Measurements from ENCODE around the gene EMX2.
"Not testable (repeated sequence)": the region's sequence is repeated elsewhere in the genome, so short reads cannot be mapped to it uniquely, and the experiment has no call there.

EMX2 gene

GRCh38 chr10:117542706-117543224, at the start of gene EMX2:
Gene EMX2 (plus strand): TSS chr10:117542746. CDS start chr10:117543268, 522 bp downstream.
- in situ Hi-C loops (cut with MboI; ENCODE audit: low sequenced_read_pairs): no loop called here

- in situ Hi-C loops (cut with MboI; ENCODE audit: low sequenced_read_pairs): loop anchor here (10.0 kb wide), 1 partner anchor 749 kb away; no protein-coding TSS in a partner anchor
Observed at GRCh38 chr10:117496031-117496430, 46.5 kb upstream of the EMX2 start.

- in situ Hi-C loops (cut with MboI; ENCODE audit: low sequenced_read_pairs): loop anchor here (10.0 kb wide), 1 partner anchor 748 kb away; no protein-coding TSS in a partner anchor
Observed at GRCh38 chr10:117496616-117497028, 45.9 kb upstream of the EMX2 start.

- in situ Hi-C loops (cut with MboI; ENCODE audit: low sequenced_read_pairs): loop anchor here (10.0 kb wide), 1 partner anchor 747 kb away; no protein-coding TSS in a partner anchor
Observed at GRCh38 chr10:117497736-117498135, 44.8 kb upstream of the EMX2 start.

- in situ Hi-C loops (cut with MboI; ENCODE audit: low sequenced_read_pairs): loop anchor here (10.0 kb wide), 1 partner anchor 745 kb away; no protein-coding TSS in a partner anchor
Observed at GRCh38 chr10:117499248-117500105, 43.1 kb upstream of the EMX2 start.

GRCh38 chr10:117500456-117500855, 42.1 kb upstream of the EMX2 start:
- in situ Hi-C loops (cut with MboI; ENCODE audit: low sequenced_read_pairs): no loop called here

- in situ Hi-C loops (cut with MboI; ENCODE audit: low sequenced_read_pairs): no loop called here
Observed at GRCh38 chr10:117501460-117502035, 41.0 kb upstream of the EMX2 start.

GRCh38 chr10:117502421-117503243, 39.9 kb upstream of the EMX2 start:
- in situ Hi-C loops (cut with MboI; ENCODE audit: low sequenced_read_pairs): no loop called here

GRCh38 chr10:117503244-117504205, 39.0 kb upstream of the EMX2 start:
- in situ Hi-C loops (cut with MboI; ENCODE audit: low sequenced_read_pairs): no loop called here

GRCh38 chr10:117504562-117504961, 38.0 kb upstream of the EMX2 start:
- in situ Hi-C loops (cut with MboI; ENCODE audit: low sequenced_read_pairs): no loop called here

GRCh38 chr10:117507081-117507480, 35.5 kb upstream of the EMX2 start:
- in situ Hi-C loops (cut with MboI; ENCODE audit: low sequenced_read_pairs): not testable (repeated sequence)

GRCh38 chr10:117509573-117509972, 33.0 kb upstream of the EMX2 start:
- in situ Hi-C loops (cut with MboI; ENCODE audit: low sequenced_read_pairs): no loop called here

- in situ Hi-C loops (cut with MboI; ENCODE audit: low sequenced_read_pairs): no loop called here
Observed at GRCh38 chr10:117511601-117512390, 30.8 kb upstream of the EMX2 start.

- in situ Hi-C loops (cut with MboI; ENCODE audit: low sequenced_read_pairs): no loop called here
Observed at GRCh38 chr10:117514971-117515370, 27.6 kb upstream of the EMX2 start.

GRCh38 chr10:117516681-117517080, 25.9 kb upstream of the EMX2 start:
- in situ Hi-C loops (cut with MboI; ENCODE audit: low sequenced_read_pairs): no loop called here

GRCh38 chr10:117518246-117518645, 24.3 kb upstream of the EMX2 start:
- in situ Hi-C loops (cut with MboI; ENCODE audit: low sequenced_read_pairs): no loop called here

GRCh38 chr10:117519286-117519685, 23.3 kb upstream of the EMX2 start:
- in situ Hi-C loops (cut with MboI; ENCODE audit: low sequenced_read_pairs): no loop called here

- in situ Hi-C loops (cut with MboI; ENCODE audit: low sequenced_read_pairs): no loop called here
Observed at GRCh38 chr10:117519879-117520278, 22.7 kb upstream of the EMX2 start.

GRCh38 chr10:117530791-117531190, 11.8 kb upstream of the EMX2 start:
- in situ Hi-C loops (cut with MboI; ENCODE audit: low sequenced_read_pairs): no loop called here

Measured in HL-60/S4 treated with phorbol 12-myristate 13-acetate at 8.2 ng/mL for 4 days and 3 days (cell line).